NCI-H526 treated with DMSO at 0.1 percent for 48 hours (cell line): ENCODE data around the gene TGFB1I1.

Experiments used
- DNase-seq: peaks from one replicate; lab custom pipeline; 2025; lab: John Stamatoyannopoulos, UW

The TGFB1I1 gene

GRCh38 chr16:31452631-31453106 lies 19.3 kb upstream of the TGFB1I1 start:
- no peak for DNase-seq

GRCh38 chr16:31453255-31454204 lies 18.4 kb upstream of the TGFB1I1 start:
- DNase-seq = no peak

GRCh38 chr16:31455601-31456314 lies 16.2 kb upstream of the TGFB1I1 start:
- no peak for DNase-seq

- DNase-seq = no peak
Observed at GRCh38 chr16:31456988-31457360, 15.0 kb upstream of the TGFB1I1 start.

GRCh38 chr16:31458073-31458843 lies 13.7 kb upstream of the TGFB1I1 start:
- peak; percentile 24 for DNase-seq

- peak; percentile 95 for DNase-seq
Observed at GRCh38 chr16:31458844-31459686, 12.9 kb upstream of the TGFB1I1 start, which contains the start of gene ARMC5. Gene ARMC5, plus strand, starts transcription at chr16:31459501. Its CDS starts 24 bp downstream, at chr16:31459525.

GRCh38 chr16:31459687-31460581 lies 12.0 kb upstream of the TGFB1I1 start:
- peak; percentile 96 for DNase-seq

- no peak for DNase-seq
Observed at GRCh38 chr16:31460582-31461002, 11.4 kb upstream of the TGFB1I1 start.

GRCh38 chr16:31461201-31461920 lies 10.6 kb upstream of the TGFB1I1 start:
- no peak for DNase-seq

- DNase-seq = no peak
Observed at GRCh38 chr16:31461921-31462804, 9.8 kb upstream of the TGFB1I1 start.

- DNase-seq = no peak
Observed at GRCh38 chr16:31464348-31464769, 7.6 kb upstream of the TGFB1I1 start.

- no peak for DNase-seq
Observed at GRCh38 chr16:31464781-31465260, 7.1 kb upstream of the TGFB1I1 start.

- no peak for DNase-seq
Observed at GRCh38 chr16:31465788-31466370, 6.1 kb upstream of the TGFB1I1 start.

GRCh38 chr16:31466381-31466841 lies 5.5 kb upstream of the TGFB1I1 start:
- DNase-seq = no peak

- no peak for DNase-seq
Observed at GRCh38 chr16:31467151-31467773, 4.7 kb upstream of the TGFB1I1 start.

GRCh38 chr16:31467858-31468257 lies 4.1 kb upstream of the TGFB1I1 start:
- no peak for DNase-seq

- no peak for DNase-seq
Observed at GRCh38 chr16:31470615-31471014, 1.3 kb upstream of the TGFB1I1 start.
